SU-DHL-6 (cell line): ENCODE measurements around the gene ELN.

Experiments used
- CTCF ChIP-seq: fragments of 200-600 bp; sonication (generic); IDR thresholded peaks from one replicate; pipeline ENCODE4 v1.5.1; 2017; ENCODE audit warnings: antibody characterized with exemption, mild to moderate bottlenecking, low read length, moderate library complexity; ENCODE audit not compliant: insufficient read depth, poor library complexity, severe bottlenecking
- EZH2phosphoT487 ChIP-seq: fragments of 200-600 bp; sonication (generic), shearing (Covaris generic); conservative IDR thresholded peaks from 2 replicates; pipeline ENCODE4 v1.6.1; 2018; ENCODE audit warnings: mild to moderate bottlenecking, antibody characterized with exemption, low read length, moderate library complexity, mixed read lengths

GRCh38 chr7:74059681-74060588 lies 32.0 kb downstream of the ELN start:
- TF ChIP-seq CTCF, result no peak
- no peak for TF ChIP-seq EZH2phosphoT487
